Lower lobe of right lung (tissue), 2 donors: ENCODE results near the gene ITGA11. TPM values are rescaled to one million over a fixed set of nuclear protein-coding genes. Genes with fewer than 3 reads are reported as not detected.
A peak's percentile ranks its signal among the peaks of the same experiment; 100 is the strongest.

ENCODE experiments used
- ATAC-seq, 2 donors: fragments of 200-7000 bp; cut with Tn5 transposase; one replicate each; pipeline ENCODE4 v1.9.1; 2020 to 2022; ENCODE audit warnings: mild to moderate bottlenecking in 2 of 2, moderate library complexity in 2 of 2
- DNase-seq: peaks from one replicate; pipeline ENCODE4 v3.0.0-alpha.2; 2020
- H3K27ac ChIP-seq: fragments of 200-600 bp; one replicate; pipeline ENCODE4 v1.8.0; 2022
- H3K27me3 ChIP-seq: fragments of 200-600 bp; one replicate; pipeline ENCODE4 v1.8.0; 2022; ENCODE audit warnings: low read depth
- H3K36me3 ChIP-seq: fragments of 200-600 bp; one replicate; pipeline ENCODE4 v1.8.0; 2022; ENCODE audit warnings: mild to moderate bottlenecking
- H3K4me1 ChIP-seq: fragments of 200-600 bp; one replicate; pipeline ENCODE4 v1.8.0; 2022
- H3K4me3 ChIP-seq: fragments of 200-600 bp; one replicate; pipeline ENCODE4 v1.8.0; 2022; ENCODE audit warnings: mild to moderate bottlenecking
- H3K9me3 ChIP-seq: fragments of 200-600 bp; one replicate; pipeline ENCODE4 v1.8.0; 2022
- CTCF ChIP-seq: fragments of 200-600 bp; IDR thresholded peaks from one replicate; pipeline ENCODE4 v1.8.0; 2022; ENCODE audit warnings: antibody characterized with exemption, mild to moderate bottlenecking
- intact Hi-C: fragments of 100-400 bp; cut with DNase I; formaldehyde crosslinking; loops from one replicate; pipeline ENCODE4 v1.11.0; 2022
- total RNA-seq: library from RNA; stranded (reverse); fragmentation: NEBNext Ultra II Directional; extraction: Animal tissue kit (Norgen Biotek cat#: 25700); gene quantifications from one replicate; pipeline ENCODE4 v1.2.1, GENCODE V29; 2021
- donor health status: DM: no; HTN: yes; CAD: no; lungs with severe emphysema.

ITGA11 gene
- total RNA-seq, 1 donor from 2014 or later = 2.7 TPM

GRCh38 chr15:68290715-68291114 is 141.2 kb downstream of the ITGA11 start:
- intact Hi-C loops = no loop called here
- H3K36me3 ChIP-seq = peaks cover 35% of the 10 kb centered on the region
- H3K27ac ChIP-seq = no peak overlapping the region
- DNase-seq = no peak
- peaks cover 26% of the 10 kb centered on the region for H3K4me1 ChIP-seq
- TF ChIP-seq CTCF = no peak
- H3K9me3 ChIP-seq = no peaks in the 10 kb centered on the region
- no peak overlapping the region for H3K4me3 ChIP-seq
- no peak for ATAC-seq
- no peaks in the 10 kb centered on the region for H3K27me3 ChIP-seq

GRCh38 chr15:68289621-68290352 is 142.2 kb downstream of the ITGA11 start:
- H3K27me3 ChIP-seq = no peaks in the 10 kb centered on the region
- no peaks in the 10 kb centered on the region for H3K9me3 ChIP-seq
- no peak overlapping the region for H3K27ac ChIP-seq
- intact Hi-C loops = no loop called here
- peaks cover 26% of the 10 kb centered on the region for H3K4me1 ChIP-seq
- ATAC-seq (no peak), DNase-seq (no peak)
- peaks cover 40% of the 10 kb centered on the region for H3K36me3 ChIP-seq
- H3K4me3 ChIP-seq = no peak overlapping the region
- no peak for TF ChIP-seq CTCF

- peaks cover 30% of the 10 kb centered on the region for H3K4me1 ChIP-seq
- no peak for TF ChIP-seq CTCF
- no peak overlapping the region for H3K27ac ChIP-seq
Measured at GRCh38 chr15:68289057-68289456, 142.9 kb downstream of the ITGA11 start.

GRCh38 chr15:68286256-68286655 is 145.7 kb downstream of the ITGA11 start:
- Histone ChIP-seq H3K9me3 (no peaks in the 10 kb centered on the region), H3K4me3 (no peak overlapping the region), H3K36me3 (peaks cover 34% of the 10 kb centered on the region), H3K4me1 (peaks cover 58% of the 10 kb centered on the region), H3K27ac (no peak overlapping the region), H3K27me3 (no peaks in the 10 kb centered on the region)
- DNase-seq = no peak
- intact Hi-C loops = no loop called here
- TF ChIP-seq CTCF = no peak
- ATAC-seq = no peak

More at GRCh38 chr15:68289057-68289456, 142.9 kb downstream of the ITGA11 start:
- no peak overlapping the region for H3K4me3 ChIP-seq
- H3K27me3 ChIP-seq = no peaks in the 10 kb centered on the region
- peaks cover 48% of the 10 kb centered on the region for H3K36me3 ChIP-seq
- intact Hi-C loops = no loop called here
- ATAC-seq = no peak
- DNase-seq = no peak
- H3K9me3 ChIP-seq = no peaks in the 10 kb centered on the region

GRCh38 chr15:68285259-68285980 is 146.5 kb downstream of the ITGA11 start:
- TF ChIP-seq CTCF = no peak
- Histone ChIP-seq H3K27me3 (no peaks in the 10 kb centered on the region), H3K4me1 (peaks cover 66% of the 10 kb centered on the region), H3K9me3 (no peaks in the 10 kb centered on the region), H3K4me3 (no peak overlapping the region), H3K27ac (no peak overlapping the region), H3K36me3 (peaks cover 26% of the 10 kb centered on the region)
- ATAC-seq (peak in 1 of 2 donors; percentile 30), DNase-seq (no peak)
- intact Hi-C loops = no loop called here
